Measurements from ENCODE around the gene CCNB1IP1. TPM values are rescaled to one million over a fixed set of nuclear protein-coding genes. Genes with fewer than 3 reads are reported as not detected.

The CCNB1IP1 gene
- total RNA-seq, 1 donor from 2014 or later, result 30.5 TPM

Other genes starting within 250 kb of the CCNB1IP1 start
- not detected for gene OR4K17, start 222.5 kb downstream of the CCNB1IP1 start, total RNA-seq
- gene OR4N5, start 194.5 kb downstream of the CCNB1IP1 start, total RNA-seq, result not detected
- not detected for gene OR11G2, start 142.4 kb downstream of the CCNB1IP1 start, total RNA-seq
- not detected for gene OR11H6, start 109.6 kb downstream of the CCNB1IP1 start, total RNA-seq
- not detected for gene OR11H7, start 104.3 kb downstream of the CCNB1IP1 start, total RNA-seq
- gene OR11H4, start 94.0 kb downstream of the CCNB1IP1 start, total RNA-seq, result not detected
- gene TTC5, start 27.3 kb downstream of the CCNB1IP1 start, total RNA-seq, result 4.3 TPM
- gene PARP2, start 10.4 kb upstream of the CCNB1IP1 start, total RNA-seq, result 8.9 TPM
- 14.9 TPM for gene TEP1, start 80.2 kb upstream of the CCNB1IP1 start, total RNA-seq
- gene KLHL33, start 102.9 kb upstream of the CCNB1IP1 start, total RNA-seq, result 0.20 TPM
- gene OSGEP, start 121.5 kb upstream of the CCNB1IP1 start, total RNA-seq, result 11.5 TPM
- 50.9 TPM for gene APEX1, start 121.9 kb upstream of the CCNB1IP1 start, total RNA-seq
- gene PIP4P1, start 128.2 kb upstream of the CCNB1IP1 start, total RNA-seq, result 11.7 TPM
- gene PNP, start 136.1 kb upstream of the CCNB1IP1 start, total RNA-seq, result 45.0 TPM
- gene RNASE10, start 172.3 kb upstream of the CCNB1IP1 start, total RNA-seq, result 0.91 TPM
- gene RNASE9, start 227.8 kb upstream of the CCNB1IP1 start, total RNA-seq, result not detected